ENCODE results near the gene TRNAU1AP.

The TRNAU1AP gene

DNA sequence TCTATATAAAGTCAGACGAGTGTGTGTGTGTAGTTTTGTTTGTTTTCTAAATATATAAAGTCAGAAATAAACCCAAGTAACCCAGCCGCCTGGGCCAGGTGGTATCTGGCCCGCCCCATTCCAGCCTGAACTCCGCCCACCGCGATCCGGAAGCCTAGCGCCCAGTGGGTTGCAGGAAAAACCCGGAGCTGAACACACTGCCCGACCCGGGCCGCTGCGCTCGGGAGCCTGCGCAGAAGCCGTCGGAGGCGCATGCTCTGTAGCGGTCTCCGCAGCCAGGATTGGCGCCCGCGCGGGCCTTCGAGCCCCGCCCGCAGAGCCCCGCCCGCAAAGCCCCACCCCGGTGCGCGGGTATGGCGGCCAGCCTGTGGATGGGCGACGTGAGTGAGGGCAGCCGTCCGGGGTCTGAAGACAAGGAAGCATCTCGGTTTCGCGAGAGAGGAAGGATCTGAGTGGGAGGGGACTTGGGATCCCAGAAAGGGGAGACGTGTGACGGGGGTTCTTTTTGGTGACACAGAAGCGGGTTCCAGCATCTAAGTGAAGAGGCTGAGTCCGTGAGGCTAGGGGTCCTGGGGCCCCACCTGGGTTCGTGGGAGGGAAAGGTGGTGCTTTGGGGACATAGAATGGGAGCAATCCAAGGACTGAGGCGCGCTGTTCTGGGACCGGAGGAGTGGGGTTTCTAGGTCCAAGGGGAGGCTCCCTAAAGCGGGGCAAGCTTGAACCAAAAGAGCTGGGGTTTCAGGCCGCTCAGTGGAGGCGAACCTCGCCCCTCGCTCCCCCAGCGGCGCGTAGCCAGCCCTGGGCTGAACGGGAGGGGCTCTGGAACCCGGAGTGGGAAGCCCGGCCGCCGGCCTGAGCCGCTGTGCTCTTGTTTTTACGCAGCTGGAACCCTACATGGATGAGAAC, at the start of gene TRNAU1AP:
TRNAU1AP (plus strand) TSS at position 328 of the 906 bp plus-strand sequence; CDS start at position 354, 26 bp downstream.
- TF ChIP-seq, protein P1, sequence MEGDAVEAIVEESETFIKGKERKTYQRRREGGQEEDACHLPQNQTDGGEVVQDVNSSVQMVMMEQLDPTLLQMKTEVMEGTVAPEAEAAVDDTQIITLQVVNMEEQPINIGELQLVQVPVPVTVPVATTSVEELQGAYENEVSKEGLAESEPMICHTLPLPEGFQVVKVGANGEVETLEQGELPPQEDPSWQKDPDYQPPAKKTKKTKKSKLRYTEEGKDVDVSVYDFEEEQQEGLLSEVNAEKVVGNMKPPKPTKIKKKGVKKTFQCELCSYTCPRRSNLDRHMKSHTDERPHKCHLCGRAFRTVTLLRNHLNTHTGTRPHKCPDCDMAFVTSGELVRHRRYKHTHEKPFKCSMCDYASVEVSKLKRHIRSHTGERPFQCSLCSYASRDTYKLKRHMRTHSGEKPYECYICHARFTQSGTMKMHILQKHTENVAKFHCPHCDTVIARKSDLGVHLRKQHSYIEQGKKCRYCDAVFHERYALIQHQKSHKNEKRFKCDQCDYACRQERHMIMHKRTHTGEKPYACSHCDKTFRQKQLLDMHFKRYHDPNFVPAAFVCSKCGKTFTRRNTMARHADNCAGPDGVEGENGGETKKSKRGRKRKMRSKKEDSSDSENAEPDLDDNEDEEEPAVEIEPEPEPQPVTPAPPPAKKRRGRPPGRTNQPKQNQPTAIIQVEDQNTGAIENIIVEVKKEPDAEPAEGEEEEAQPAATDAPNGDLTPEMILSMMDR (IDR thresholded peaks at IDR 0.05; ENCODE audit: low read depth, low read length): no peak
- peak; percentile 92 for DNase-seq (ENCODE audit: extremely low read depth, low read depth)

DNA sequence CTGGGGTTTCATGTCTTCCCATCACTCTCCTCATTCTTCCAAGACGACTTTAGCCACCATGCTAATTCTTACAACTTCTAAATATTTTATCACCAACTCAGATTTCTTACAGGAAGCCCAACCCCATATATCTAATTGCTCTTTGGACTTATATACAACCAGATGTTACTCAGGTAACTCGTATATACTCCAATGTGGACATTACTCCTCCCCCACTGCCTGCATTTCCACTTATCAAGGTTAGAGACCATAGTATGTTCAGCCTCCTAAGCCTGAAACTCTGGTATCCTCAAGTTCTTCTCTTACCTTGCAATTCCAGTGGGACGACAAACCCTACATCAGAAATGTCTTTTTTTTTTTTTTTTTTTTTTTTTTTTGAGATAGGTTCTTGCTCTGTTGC, 49.8 kb upstream of the TRNAU1AP start:
- no peak for DNase-seq (ENCODE audit: extremely low read depth, low read depth)
- TF ChIP-seq, protein P1 (IDR thresholded peaks at IDR 0.05; ENCODE audit: low read depth, low read length): no peak

DNA sequence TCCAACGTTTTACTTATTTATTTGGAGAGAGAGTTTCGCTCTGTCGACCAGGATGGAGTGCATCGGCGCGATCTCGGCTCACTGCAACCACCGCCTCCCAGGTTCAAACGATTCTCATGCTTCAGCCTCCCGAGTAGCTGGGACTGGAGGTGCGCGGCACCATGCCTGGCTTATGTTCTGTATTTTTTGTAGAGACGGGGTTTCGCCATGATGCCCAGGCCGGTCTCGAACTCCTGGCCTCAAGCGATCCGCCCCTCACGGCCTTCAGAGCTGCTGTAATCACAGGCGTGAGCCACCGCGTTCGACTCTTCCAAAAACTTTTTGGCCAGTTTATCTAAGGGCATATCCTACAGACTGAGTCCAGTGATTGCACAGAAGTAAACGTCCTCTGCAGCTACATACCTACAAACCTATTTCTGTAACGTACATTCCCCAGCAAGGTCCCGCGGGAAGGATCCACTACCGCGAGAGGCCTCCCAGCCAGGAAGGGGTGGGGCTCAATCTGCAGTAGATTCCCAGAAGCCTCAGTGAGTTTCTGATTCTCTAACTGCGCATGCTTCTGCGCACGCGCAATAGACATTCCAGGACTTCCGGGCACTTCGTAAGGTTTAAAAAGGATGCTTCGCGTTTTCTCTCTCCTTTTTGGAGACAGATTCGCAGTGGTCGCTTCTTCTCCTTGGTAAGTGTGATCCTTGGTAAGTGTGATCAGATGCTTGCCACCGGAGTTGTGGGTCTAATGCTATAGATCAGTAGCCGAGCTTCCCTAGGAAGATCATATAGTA, 47.3 kb upstream of the TRNAU1AP start, which contains the start of gene RCC1:
RCC1 (plus strand) TSS at position 638 of the 782 bp plus-strand sequence. CDS start 23,824 bp downstream, outside the sequence.
- TF ChIP-seq, protein P1 (IDR thresholded peaks at IDR 0.05; ENCODE audit: low read depth, low read length): no peak
- peak; percentile 98 for DNase-seq (ENCODE audit: extremely low read depth, low read depth)

DNA sequence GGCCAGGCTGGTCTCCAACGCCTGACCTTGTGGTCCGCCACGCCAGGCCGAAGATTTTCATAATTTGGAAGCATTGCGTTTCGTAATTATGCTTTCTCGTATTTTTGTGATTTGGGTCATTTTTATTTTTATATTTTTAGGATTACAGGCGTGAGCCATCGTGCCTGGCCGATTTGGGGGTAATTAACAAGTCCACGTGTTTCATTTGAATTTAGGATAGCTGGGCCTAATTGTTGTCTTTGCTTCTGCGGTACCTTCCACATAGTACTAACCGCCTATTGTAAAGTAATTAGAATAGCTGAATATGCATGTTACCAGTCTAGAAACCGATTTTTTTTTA, 46.0 kb upstream of the TRNAU1AP start:
- TF ChIP-seq, protein P1 (IDR thresholded peaks at IDR 0.05; ENCODE audit: low read depth, low read length): no peak
- no peak for DNase-seq (ENCODE audit: extremely low read depth, low read depth)

DNA sequence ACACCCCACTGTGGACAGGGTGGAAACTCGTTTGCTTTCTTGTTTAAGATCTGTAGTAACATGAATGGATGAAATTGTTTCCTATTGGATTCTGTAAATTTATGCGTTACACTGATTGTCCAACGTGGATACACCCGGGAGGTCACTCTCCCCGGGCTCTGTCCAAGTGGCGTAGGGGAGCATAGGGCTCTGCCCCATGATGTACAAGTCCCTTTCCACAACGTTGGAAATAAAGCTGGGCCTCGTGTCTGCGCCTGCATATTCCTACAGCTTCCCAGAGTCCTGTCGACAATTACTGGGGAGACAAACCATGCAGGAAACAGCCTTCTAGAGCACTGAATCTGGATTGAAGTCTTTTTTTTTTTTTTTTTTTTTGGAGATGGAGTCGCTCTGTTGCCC, 45.6 kb upstream of the TRNAU1AP start:
- no peak for DNase-seq (ENCODE audit: extremely low read depth, low read depth)
- TF ChIP-seq, protein P1 (IDR thresholded peaks at IDR 0.05; ENCODE audit: low read depth, low read length): no peak

DNA sequence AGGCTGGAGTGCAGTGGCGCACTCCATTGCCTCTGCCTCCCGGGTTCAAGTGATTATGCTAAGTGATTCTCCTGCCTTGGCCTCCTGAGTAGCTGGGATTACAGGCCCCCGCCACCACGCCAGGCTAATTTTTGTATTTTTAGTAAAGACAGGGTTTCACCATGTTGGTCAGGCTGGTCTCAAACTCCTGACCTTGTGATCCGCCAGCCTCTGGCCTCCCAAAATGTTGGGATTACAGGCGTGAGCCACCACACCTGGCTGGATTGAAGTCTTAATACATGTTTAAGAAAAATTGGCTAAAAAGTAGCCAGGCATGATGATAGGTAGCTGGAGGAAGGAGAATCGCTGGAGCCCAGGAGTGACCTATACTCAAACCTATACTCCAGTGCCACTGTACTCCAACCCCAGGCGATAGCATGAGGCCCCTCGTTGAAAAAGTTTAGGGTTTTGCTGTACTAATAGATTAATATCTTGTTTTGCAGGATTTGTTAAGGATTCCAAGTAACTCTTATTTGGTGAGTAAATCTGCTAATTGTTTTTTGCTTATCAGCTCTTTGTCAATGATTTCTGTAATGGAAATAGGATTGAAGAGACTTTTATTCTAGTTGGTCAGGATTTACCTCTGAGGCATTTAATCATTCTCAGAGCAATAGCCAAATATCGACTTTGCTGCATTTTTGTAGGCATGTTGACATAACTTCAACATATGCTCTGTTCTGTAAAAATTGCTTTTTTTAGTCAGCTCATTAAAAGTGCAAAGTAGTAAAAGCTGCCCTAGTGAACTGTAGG, 45.0 kb upstream of the TRNAU1AP start:
- no peak for DNase-seq (ENCODE audit: extremely low read depth, low read depth)
- TF ChIP-seq, protein P1 (IDR thresholded peaks at IDR 0.05; ENCODE audit: low read depth, low read length): no peak
